Measurements from ENCODE around the gene KDM2A.

Gene KDM2A

DNA sequence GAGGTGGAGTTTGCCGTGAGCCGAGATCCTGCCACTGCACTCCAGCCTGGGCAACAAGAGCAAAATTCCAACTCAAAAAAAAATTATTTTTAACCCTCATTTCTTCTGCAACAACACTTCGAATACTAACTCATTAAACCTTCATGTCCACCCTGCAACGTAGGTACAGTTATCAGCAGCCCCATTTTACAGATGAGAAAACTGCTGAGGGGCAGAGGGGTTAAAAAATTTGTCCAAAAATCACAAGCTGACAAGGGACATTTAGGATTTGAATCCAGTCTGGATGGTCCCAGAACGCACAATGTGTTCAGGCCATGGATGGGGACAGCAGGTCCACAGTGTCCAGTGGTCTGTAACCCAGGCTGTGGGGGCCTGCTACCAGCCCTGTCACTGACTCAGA, 33.4 kb upstream of the KDM2A start:
- 93% methylated on average over 5 of the region's 5 CpGs for WGBS
- Histone ChIP-seq H3K4ac (ENCODE audit: low read depth in 1 of 2, low read length in 2 of 2) (no peak overlapping the region), H4K8ac (ENCODE audit: low read length) (no peak overlapping the region)

DNA sequence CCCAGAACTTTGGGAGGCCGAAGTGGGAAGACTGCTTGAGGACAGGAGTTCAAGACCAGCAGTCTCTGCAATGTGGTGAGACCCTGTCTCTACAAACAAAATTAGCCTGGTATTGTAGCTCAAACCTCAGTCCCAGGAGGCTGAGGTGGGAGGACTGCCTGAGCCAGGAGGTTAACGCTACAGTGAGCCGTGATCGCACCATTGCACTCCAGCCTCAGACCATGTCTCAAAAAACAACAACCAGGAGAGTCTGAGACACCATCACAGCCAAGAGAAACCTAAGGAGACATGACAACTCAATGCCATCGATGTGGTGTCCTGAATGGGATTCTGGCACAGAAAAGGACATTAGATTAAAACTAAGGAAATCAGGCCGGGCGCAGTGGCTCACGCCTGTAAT, 28.3 kb upstream of the KDM2A start:
- H3K4ac ChIP-seq (ENCODE audit: low read depth in 1 of 2, low read length in 2 of 2), result no peak overlapping the region
- 86% methylated on average over 8 of the region's 8 CpGs for WGBS

More for the DNA sequence above, 33.4 kb upstream of the KDM2A start:
- peaks cover 10% of the 10 kb centered on the region for H3K4me1 ChIP-seq (ENCODE audit: control insufficient read depth, insufficient read depth, low read depth, low read length)
- H2BK15ac ChIP-seq (ENCODE audit: low read depth, poor library complexity, severe bottlenecking), result no peak overlapping the region
- no peaks in the 10 kb centered on the region for H3K9me3 ChIP-seq (ENCODE audit: control insufficient read depth, low read length)
- no peak overlapping the region for H2BK5ac ChIP-seq (ENCODE audit: low read depth, low read length, poor library complexity, severe bottlenecking)
- H3K23ac ChIP-seq (ENCODE audit: low read length in 2 of 2), result no peak overlapping the region
- no peak overlapping the region for H2BK120ac ChIP-seq (ENCODE audit: low read depth, low read length)
- no peaks in the 10 kb centered on the region for H3K27me3 ChIP-seq (ENCODE audit: control insufficient read depth in 1 of 2, insufficient read depth in 1 of 2, low read length in 2 of 2)
- H2AFZ ChIP-seq (ENCODE audit: low read depth, low read length), result no peak overlapping the region
- no peak overlapping the region for H4K91ac ChIP-seq (ENCODE audit: low read length)
- no peaks in the 10 kb centered on the region for H3K36me3 ChIP-seq (ENCODE audit: control insufficient read depth in 1 of 2, insufficient read depth in 2 of 2, low read depth in 1 of 2, low read length in 2 of 2)
- no peak overlapping the region for H3K9ac ChIP-seq (ENCODE audit: low read length)
- DNase-seq, result no peak
- no peak overlapping the region for H2BK12ac ChIP-seq (ENCODE audit: low read length in 2 of 2)
- H3K27ac ChIP-seq (ENCODE audit: low read length, poor library complexity, severe bottlenecking), result no peak overlapping the region
- H2AK5ac ChIP-seq (ENCODE audit: low read length, severe bottlenecking), result no peak overlapping the region
- H3K4me3 ChIP-seq (ENCODE audit: insufficient read depth in 1 of 2, low read depth in 1 of 2, low read length in 2 of 2), result no peak overlapping the region
- H3K79me1 ChIP-seq (replicated peaks; ENCODE audit: low read length, poor library complexity, severe bottlenecking), result no peaks in the 10 kb centered on the region
- H3K4me2 ChIP-seq (ENCODE audit: low read length, poor library complexity, severe bottlenecking), result no peak overlapping the region
- no peak overlapping the region for H3K14ac ChIP-seq (ENCODE audit: low read length in 2 of 2)
- H3K18ac ChIP-seq (ENCODE audit: low read depth in 1 of 2, low read length in 2 of 2), result no peak overlapping the region

DNA sequence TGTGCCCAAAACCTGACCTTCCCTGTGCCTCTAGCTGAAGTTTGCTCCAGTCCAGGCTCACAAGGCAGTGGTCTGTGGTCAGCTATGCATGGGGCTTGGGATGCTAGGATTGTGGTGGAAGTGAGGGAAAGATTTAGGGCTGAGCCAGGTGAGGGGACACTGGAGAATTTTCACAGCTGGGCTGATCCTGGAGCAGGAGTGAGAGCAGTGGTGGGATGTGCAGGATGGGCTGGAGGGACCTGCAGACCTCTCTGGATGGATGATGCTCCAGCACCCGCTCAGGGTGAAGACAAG, 23.9 kb upstream of the KDM2A start:
- H2AFZ ChIP-seq (ENCODE audit: low read depth, low read length), result no peak overlapping the region
- no peak overlapping the region for H2AK5ac ChIP-seq (ENCODE audit: low read length, severe bottlenecking)
- H3K27me3 ChIP-seq (ENCODE audit: control insufficient read depth in 1 of 2, insufficient read depth in 1 of 2, low read length in 2 of 2), result peaks cover 0 to 8% of the 10 kb centered on the region in 2 experiments
- no peak for DNase-seq
- H3K4me3 ChIP-seq (ENCODE audit: insufficient read depth in 1 of 2, low read depth in 1 of 2, low read length in 2 of 2), result no peak overlapping the region
- H3K9me3 ChIP-seq (ENCODE audit: control insufficient read depth, low read length), result no peaks in the 10 kb centered on the region
- H3K36me3 ChIP-seq (ENCODE audit: control insufficient read depth in 1 of 2, insufficient read depth in 2 of 2, low read depth in 1 of 2, low read length in 2 of 2), result no peaks in the 10 kb centered on the region
- H3K9ac ChIP-seq (ENCODE audit: low read length), result no peak overlapping the region
- no peaks in the 10 kb centered on the region for H3K79me1 ChIP-seq (replicated peaks; ENCODE audit: low read length, poor library complexity, severe bottlenecking)
- no peak overlapping the region for H4K8ac ChIP-seq (ENCODE audit: low read length)
- WGBS, result 100% methylated on average over 1 of the region's 1 CpG
- H3K4me2 ChIP-seq (ENCODE audit: low read length, poor library complexity, severe bottlenecking), result no peak overlapping the region
- H3K4ac ChIP-seq (ENCODE audit: low read depth in 1 of 2, low read length in 2 of 2), result no peak overlapping the region
- H4K91ac ChIP-seq (ENCODE audit: low read length), result no peak overlapping the region
- no peak overlapping the region for H2BK5ac ChIP-seq (ENCODE audit: low read depth, low read length, poor library complexity, severe bottlenecking)
- no peak overlapping the region for H3K18ac ChIP-seq (ENCODE audit: low read depth in 1 of 2, low read length in 2 of 2)
- no peak overlapping the region for H2BK12ac ChIP-seq (ENCODE audit: low read length in 2 of 2)
- H3K4me1 ChIP-seq (ENCODE audit: control insufficient read depth, insufficient read depth, low read depth, low read length), result no peaks in the 10 kb centered on the region
- H2BK15ac ChIP-seq (ENCODE audit: low read depth, poor library complexity, severe bottlenecking), result no peak overlapping the region
- no peak overlapping the region for H3K23ac ChIP-seq (ENCODE audit: low read length in 2 of 2)
- no peak overlapping the region for H3K14ac ChIP-seq (ENCODE audit: low read length in 2 of 2)
- H3K27ac ChIP-seq (ENCODE audit: low read length, poor library complexity, severe bottlenecking), result no peak overlapping the region
- H2BK120ac ChIP-seq (ENCODE audit: low read depth, low read length), result no peak overlapping the region

More for the DNA sequence above, 28.3 kb upstream of the KDM2A start:
- Histone ChIP-seq H4K8ac (ENCODE audit: low read length) (no peak overlapping the region), H3K23ac (ENCODE audit: low read length in 2 of 2) (no peak overlapping the region), H3K4me3 (ENCODE audit: insufficient read depth in 1 of 2, low read depth in 1 of 2, low read length in 2 of 2) (no peak overlapping the region), H3K27ac (ENCODE audit: low read length, poor library complexity, severe bottlenecking) (no peak overlapping the region), H3K9me3 (ENCODE audit: control insufficient read depth, low read length) (no peaks in the 10 kb centered on the region), H2BK15ac (ENCODE audit: low read depth, poor library complexity, severe bottlenecking) (no peak overlapping the region), H3K4me2 (ENCODE audit: low read length, poor library complexity, severe bottlenecking) (no peak overlapping the region), H2BK12ac (ENCODE audit: low read length in 2 of 2) (no peak overlapping the region), H3K27me3 (ENCODE audit: control insufficient read depth in 1 of 2, insufficient read depth in 1 of 2, low read length in 2 of 2) (peaks cover 0 to 7% of the 10 kb centered on the region in 2 experiments), H3K18ac (ENCODE audit: low read depth in 1 of 2, low read length in 2 of 2) (no peak overlapping the region), H3K36me3 (ENCODE audit: control insufficient read depth in 1 of 2, insufficient read depth in 2 of 2, low read depth in 1 of 2, low read length in 2 of 2) (no peaks in the 10 kb centered on the region), H2AK5ac (ENCODE audit: low read length, severe bottlenecking) (no peak overlapping the region), H3K14ac (ENCODE audit: low read length in 2 of 2) (no peak overlapping the region), H2BK5ac (ENCODE audit: low read depth, low read length, poor library complexity, severe bottlenecking) (no peak overlapping the region), H2AFZ (ENCODE audit: low read depth, low read length) (no peak overlapping the region), H3K9ac (ENCODE audit: low read length) (no peak overlapping the region), H3K4me1 (ENCODE audit: control insufficient read depth, insufficient read depth, low read depth, low read length) (no peaks in the 10 kb centered on the region), H4K91ac (ENCODE audit: low read length) (no peak overlapping the region), H3K79me1 (replicated peaks; ENCODE audit: low read length, poor library complexity, severe bottlenecking) (no peaks in the 10 kb centered on the region), H2BK120ac (ENCODE audit: low read depth, low read length) (no peak overlapping the region)
- DNase-seq, result no peak

DNA sequence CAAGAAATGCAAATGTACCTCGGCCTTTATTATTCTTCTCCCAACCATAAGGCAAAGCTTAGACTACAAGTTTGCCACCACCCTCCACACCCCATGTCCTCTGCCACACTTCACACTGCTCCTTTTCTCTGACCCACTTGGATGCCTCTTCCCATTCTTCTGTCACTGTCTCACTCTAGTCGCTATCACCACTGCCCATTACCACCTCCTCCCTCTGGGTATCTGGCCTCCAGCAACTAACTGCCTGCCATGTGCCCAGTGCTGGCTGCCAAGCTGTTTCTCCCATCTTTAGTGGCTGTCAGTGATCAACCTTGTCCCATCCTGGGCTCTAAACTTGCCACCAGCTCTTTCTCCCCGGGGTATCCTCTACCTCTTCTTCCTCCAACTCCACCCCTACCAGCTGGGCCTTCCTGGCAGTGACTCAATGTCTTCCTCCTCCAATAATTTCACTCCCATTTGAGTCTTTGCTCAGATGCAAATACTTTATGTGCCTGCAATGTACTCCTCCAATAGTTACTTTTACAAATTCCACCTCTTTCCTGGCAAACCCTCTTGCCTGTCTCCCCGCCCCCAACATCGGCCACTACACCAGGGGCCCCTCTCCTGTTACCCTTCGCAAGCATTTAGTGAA, 20.1 kb upstream of the KDM2A start:
- no peak overlapping the region for H4K91ac ChIP-seq (ENCODE audit: low read length)
- H2BK120ac ChIP-seq (ENCODE audit: low read depth, low read length), result no peak overlapping the region
- H3K4me1 ChIP-seq (ENCODE audit: control insufficient read depth, insufficient read depth, low read depth, low read length), result no peaks in the 10 kb centered on the region
- no peak overlapping the region for H2BK15ac ChIP-seq (ENCODE audit: low read depth, poor library complexity, severe bottlenecking)
- H3K18ac ChIP-seq (ENCODE audit: low read depth in 1 of 2, low read length in 2 of 2), result no peak overlapping the region
- H3K36me3 ChIP-seq (ENCODE audit: control insufficient read depth in 1 of 2, insufficient read depth in 2 of 2, low read depth in 1 of 2, low read length in 2 of 2), result no peaks in the 10 kb centered on the region
- no peak overlapping the region for H3K4ac ChIP-seq (ENCODE audit: low read depth in 1 of 2, low read length in 2 of 2)
- no peaks in the 10 kb centered on the region for H3K9me3 ChIP-seq (ENCODE audit: control insufficient read depth, low read length)
- H3K4me2 ChIP-seq (ENCODE audit: low read length, poor library complexity, severe bottlenecking), result no peak overlapping the region
- no peak overlapping the region for H3K9ac ChIP-seq (ENCODE audit: low read length)
- H4K8ac ChIP-seq (ENCODE audit: low read length), result no peak overlapping the region
- 95% methylated on average over 6 of the region's 6 CpGs for WGBS
- H2AFZ ChIP-seq (ENCODE audit: low read depth, low read length), result no peak overlapping the region
- H2AK5ac ChIP-seq (ENCODE audit: low read length, severe bottlenecking), result no peak overlapping the region
- DNase-seq, result no peak
- no peak overlapping the region for H3K14ac ChIP-seq (ENCODE audit: low read length in 2 of 2)
- H3K4me3 ChIP-seq (ENCODE audit: insufficient read depth in 1 of 2, low read depth in 1 of 2, low read length in 2 of 2), result no peak overlapping the region
- no peak overlapping the region for H2BK5ac ChIP-seq (ENCODE audit: low read depth, low read length, poor library complexity, severe bottlenecking)
- H3K27ac ChIP-seq (ENCODE audit: low read length, poor library complexity, severe bottlenecking), result no peak overlapping the region
- peaks cover 0 to 11% of the 10 kb centered on the region in 2 experiments for H3K27me3 ChIP-seq (ENCODE audit: control insufficient read depth in 1 of 2, insufficient read depth in 1 of 2, low read length in 2 of 2)
- no peak overlapping the region for H2BK12ac ChIP-seq (ENCODE audit: low read length in 2 of 2)
- H3K23ac ChIP-seq (ENCODE audit: low read length in 2 of 2), result no peak overlapping the region
- no peaks in the 10 kb centered on the region for H3K79me1 ChIP-seq (replicated peaks; ENCODE audit: low read length, poor library complexity, severe bottlenecking)

Data from mesenchymal stem cell (in vitro differentiated cells and primary cell).